Esophagus (tissue), 2 donors: ENCODE data around the gene PTTG1IP. TPM values are rescaled to one million over a fixed set of nuclear protein-coding genes. Genes with fewer than 3 reads are reported as not detected.
"Not testable (repeated sequence)": the region's sequence is repeated elsewhere in the genome, so short reads cannot be mapped to it uniquely, and the experiment has no call there.

Experiments
- H3K27ac ChIP-seq, 2 donors: one replicate each; pipeline ENCODE4 v1.5.1; 2013; ENCODE audit warnings: low read depth in 2 of 2, mild to moderate bottlenecking in 2 of 2, inconsistent platforms in 1 of 2, low read length in 1 of 2, moderate library complexity in 1 of 2
- H3K27me3 ChIP-seq, 2 donors: one replicate each; pipeline ENCODE4 v1.6.1; 2013; ENCODE audit warnings: low read length in 2 of 2, control low read depth in 1 of 2, mild to moderate bottlenecking in 1 of 2; ENCODE audit not compliant: insufficient read depth in 2 of 2, control insufficient read depth in 1 of 2
- H3K36me3 ChIP-seq, 2 donors: one replicate each; pipeline ENCODE4 v1.6.1; 2013; ENCODE audit warnings: low read length in 1 of 2; ENCODE audit not compliant: control insufficient read depth in 2 of 2, insufficient read depth in 2 of 2
- H3K4me1 ChIP-seq, 2 donors: one replicate each; pipeline ENCODE4 v1.6.1; 2013; ENCODE audit warnings: low read length in 1 of 2; ENCODE audit not compliant: control insufficient read depth in 2 of 2, insufficient read depth in 2 of 2
- H3K4me3 ChIP-seq, 2 donors: one replicate each; pipeline ENCODE4 v1.5.1; 2013; ENCODE audit warnings: low read length in 2 of 2, mild to moderate bottlenecking in 2 of 2, low read depth in 1 of 2, moderate library complexity in 1 of 2
- H3K9me3 ChIP-seq, 2 donors: one replicate each; pipeline ENCODE4 v1.6.1; 2013; ENCODE audit warnings: mild to moderate bottlenecking in 2 of 2, low read depth in 1 of 2, low read length in 1 of 2, moderate library complexity in 1 of 2; ENCODE audit not compliant: control insufficient read depth in 2 of 2, insufficient read depth in 1 of 2
- WGBS, 2 donors: extraction: QIAGEN DNeasy Blood & Tissue Kit; methylation state at CpG; one replicate each; pipeline ENCODE4 v1.1.7; 2013; 5-methylcytosine and 5-hydroxymethylcytosine counted together
- polyA plus RNA-seq, 2 donors: library from polyadenylated mRNA; stranded (reverse); fragments of 200-250 nt; gene quantifications; one replicate each; pipeline ENCODE4 v1.2.3, GENCODE V29; 2013
- donor health status: healthy with polysubstance abuse.
- donor health status: Bipolar disorder and iron deficiency.

The PTTG1IP gene
- polyA plus RNA-seq, 2 donors, result 45.8 to 47.4 TPM

DNA sequence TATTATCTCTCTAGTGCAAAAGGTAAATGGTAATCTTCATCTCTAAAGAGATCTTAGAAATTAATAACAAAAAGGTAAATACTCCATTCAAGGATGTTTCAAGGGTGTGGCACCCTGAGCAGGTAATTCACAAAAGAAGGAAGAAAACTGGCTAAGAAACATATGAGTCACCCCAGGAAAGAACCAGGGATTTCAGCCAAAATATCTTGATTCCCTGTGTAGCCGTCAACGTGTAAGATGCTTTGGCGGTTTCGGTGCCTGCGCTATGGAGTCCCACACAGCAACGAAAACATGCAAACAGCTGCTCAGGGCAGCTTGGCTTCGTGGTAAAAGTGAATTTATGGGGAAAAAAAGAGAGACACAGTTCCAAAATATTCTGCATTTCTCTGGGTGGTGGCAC is 43.5 kb upstream of the PTTG1IP start:
- no peaks in the 10 kb centered on the region for H3K9me3 ChIP-seq
- no peaks in the 10 kb centered on the region for H3K27me3 ChIP-seq
- peaks cover under 1 to 8% of the 10 kb centered on the region in 2 donors for H3K4me1 ChIP-seq
- H3K27ac ChIP-seq, result no peak overlapping the region
- WGBS, 2 donors, result 38 to 42% methylated on average over 7 of the region's 7 CpGs
- no peaks in the 10 kb centered on the region for H3K36me3 ChIP-seq
- H3K4me3 ChIP-seq, result no peak overlapping the region

DNA sequence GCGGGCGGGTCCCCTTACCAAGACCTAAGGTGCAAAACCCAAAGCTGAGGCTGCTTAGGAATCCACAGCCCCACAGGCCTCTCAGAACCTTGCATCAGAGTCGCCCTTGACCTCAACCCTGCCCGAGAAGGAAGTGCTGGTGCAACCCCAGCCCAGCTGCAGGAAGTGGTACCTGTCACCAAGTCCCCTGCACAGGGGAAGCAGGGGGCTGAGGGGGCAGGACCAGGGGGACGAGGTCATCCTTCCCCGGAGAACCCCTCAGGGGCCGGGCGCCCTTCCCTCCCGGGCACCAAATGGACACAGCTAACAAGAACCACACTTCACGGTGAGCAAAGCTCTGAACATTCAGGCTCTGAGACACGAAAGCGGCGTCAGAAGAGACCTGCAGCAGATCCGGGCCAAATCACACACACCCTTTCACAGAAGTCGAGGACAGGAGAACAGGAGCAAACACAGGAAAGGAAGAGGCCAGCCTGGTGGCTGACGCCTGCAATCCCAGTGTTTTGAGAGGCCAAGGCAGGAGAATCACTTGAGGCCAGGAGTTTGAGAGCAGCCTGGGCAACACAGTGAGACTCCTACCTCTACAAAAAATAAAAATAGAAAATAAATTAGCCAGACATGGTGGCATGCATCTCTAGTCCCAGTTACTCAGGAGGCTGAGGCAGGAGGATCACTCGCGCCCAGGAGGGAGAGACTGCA is 40.8 kb upstream of the PTTG1IP start:
- no peak overlapping the region for H3K4me3 ChIP-seq
- H3K36me3 ChIP-seq, result no peaks in the 10 kb centered on the region
- H3K4me1 ChIP-seq, result peaks cover 6 to 22% of the 10 kb centered on the region in 2 donors
- WGBS, 2 donors, result 75 to 83% methylated on average over 18 of the region's 18 CpGs
- no peaks in the 10 kb centered on the region for H3K9me3 ChIP-seq
- no peaks in the 10 kb centered on the region for H3K27me3 ChIP-seq
- no peak overlapping the region for H3K27ac ChIP-seq

DNA sequence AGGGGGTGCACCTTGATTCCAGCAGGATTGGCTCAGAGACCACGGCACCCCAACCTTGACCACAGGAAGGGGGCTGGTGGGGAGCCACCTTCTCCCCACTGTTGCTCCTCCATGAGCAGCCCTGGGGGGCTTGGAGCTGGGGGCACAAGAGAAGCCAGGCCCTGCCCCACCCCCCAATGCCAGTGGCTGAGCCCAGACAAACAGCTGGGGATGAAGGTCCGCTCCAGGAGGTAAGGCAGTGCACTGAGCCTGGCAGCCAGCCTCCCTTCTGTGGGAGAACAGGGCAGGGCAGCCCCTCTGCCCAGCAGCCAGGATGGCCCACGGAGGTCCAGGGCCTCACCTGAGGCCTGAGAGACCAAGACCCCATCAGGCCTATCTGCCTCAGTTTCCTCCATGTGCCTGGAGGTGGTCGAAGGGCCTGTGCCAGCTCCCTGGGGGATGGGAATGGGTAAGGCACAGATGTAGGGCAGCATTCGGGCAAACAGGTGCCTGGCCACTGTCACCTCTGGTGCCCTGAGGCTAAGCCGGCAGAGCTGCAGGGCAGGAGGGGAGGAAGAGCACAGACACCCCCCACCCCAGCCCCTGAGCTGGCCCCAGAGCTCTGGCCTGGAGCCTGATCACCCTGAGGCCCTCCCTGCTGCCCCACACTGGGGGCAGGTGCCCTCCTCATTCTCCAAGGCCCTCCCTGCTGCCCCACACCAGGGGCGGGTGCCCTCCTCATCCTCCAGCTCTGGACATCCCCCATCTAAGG is 40.1 kb upstream of the PTTG1IP start:
- no peaks in the 10 kb centered on the region for H3K36me3 ChIP-seq
- H3K9me3 ChIP-seq, result peaks cover 0 to 2% of the 10 kb centered on the region in 2 donors
- WGBS, 2 donors, result 63 to 77% methylated on average over 7 of the region's 7 CpGs
- H3K4me1 ChIP-seq, result peaks cover 6 to 22% of the 10 kb centered on the region in 2 donors
- no peaks in the 10 kb centered on the region for H3K27me3 ChIP-seq
- no peak overlapping the region for H3K4me3 ChIP-seq
- peak overlapping the region in 1 of 2 donors; percentile 29 for H3K27ac ChIP-seq

DNA sequence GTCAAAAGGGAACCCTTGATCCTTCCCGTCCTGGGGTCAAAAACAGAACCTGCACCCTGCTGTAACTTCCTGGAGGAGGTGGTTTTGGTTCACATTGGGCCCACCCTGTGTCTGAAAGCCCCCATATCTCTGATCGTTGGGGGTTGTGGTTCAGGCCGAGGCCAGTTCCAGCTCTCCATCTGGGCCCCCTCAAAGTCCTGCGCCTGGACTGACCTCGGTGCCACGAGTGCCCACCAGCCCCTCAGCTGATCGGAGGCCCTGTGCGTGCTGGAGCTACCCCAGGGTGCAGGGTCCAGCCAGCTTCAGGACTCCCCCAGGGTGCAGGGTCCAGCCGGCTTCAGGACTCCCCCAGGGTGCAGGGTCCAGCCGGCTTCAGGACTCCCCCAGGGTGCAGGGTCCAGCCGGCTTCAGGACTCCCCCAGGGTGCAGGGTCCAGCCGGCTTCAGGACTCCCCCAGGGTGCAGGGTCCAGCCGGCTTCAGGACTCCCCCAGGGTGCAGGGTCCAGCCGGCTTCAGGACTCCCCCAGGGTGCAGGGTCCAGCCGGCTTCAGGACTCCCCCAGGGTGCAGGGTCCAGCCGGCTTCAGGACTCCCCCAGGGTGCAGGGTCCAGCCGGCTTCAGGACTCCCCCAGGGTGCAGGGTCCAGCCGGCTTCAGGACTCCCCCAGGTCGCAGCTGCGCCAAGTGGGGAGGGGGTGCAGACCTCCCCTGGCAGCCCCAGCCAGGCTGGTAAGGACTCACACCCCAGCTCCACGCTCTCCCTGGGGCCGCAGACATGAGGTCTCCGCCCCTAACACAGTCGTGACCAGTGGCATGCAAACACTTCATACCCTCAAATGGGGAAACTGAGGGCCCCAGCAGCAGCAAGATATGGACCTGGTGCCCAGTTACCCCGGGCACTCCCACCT is 39.3 kb upstream of the PTTG1IP start:
- not testable (repeated sequence) for H3K9me3 ChIP-seq, H3K36me3 ChIP-seq, H3K27me3 ChIP-seq, H3K4me3 ChIP-seq
- H3K27ac ChIP-seq, result peak overlapping the region in 1 of 2 donors; percentile 14
- WGBS, 2 donors, result 69 to 79% methylated on average over 17 to 19 of the region's 25 CpGs
- H3K4me1 ChIP-seq, result peaks cover 6 to 22% of the 10 kb centered on the region in 2 donors

DNA sequence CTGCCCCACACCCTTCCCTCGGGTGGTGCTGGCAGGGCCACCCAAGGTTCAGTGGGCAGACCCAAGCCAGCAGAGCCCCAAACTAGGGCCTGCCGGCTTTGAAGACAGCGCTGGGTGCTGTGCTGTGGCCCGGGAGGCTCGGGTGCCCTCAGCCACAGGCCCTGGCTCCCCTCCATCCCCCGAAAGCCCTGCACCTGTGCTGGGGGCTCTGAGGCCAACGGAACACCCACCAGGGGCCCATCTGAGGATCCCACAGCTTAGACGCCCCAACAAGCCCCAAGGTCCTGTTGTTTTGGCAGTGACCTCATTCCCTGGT is 38.6 kb upstream of the PTTG1IP start:
- WGBS, 2 donors, result 35 to 56% methylated on average over 7 to 8 of the region's 8 CpGs
- peaks cover 0 to 2% of the 10 kb centered on the region in 2 donors for H3K9me3 ChIP-seq
- H3K36me3 ChIP-seq, result no peaks in the 10 kb centered on the region
- no peak overlapping the region for H3K4me3 ChIP-seq
- H3K27ac ChIP-seq, result peak overlapping the region; percentile 37 to 43
- no peaks in the 10 kb centered on the region for H3K27me3 ChIP-seq
- H3K4me1 ChIP-seq, result peaks cover 6 to 21% of the 10 kb centered on the region in 2 donors

DNA sequence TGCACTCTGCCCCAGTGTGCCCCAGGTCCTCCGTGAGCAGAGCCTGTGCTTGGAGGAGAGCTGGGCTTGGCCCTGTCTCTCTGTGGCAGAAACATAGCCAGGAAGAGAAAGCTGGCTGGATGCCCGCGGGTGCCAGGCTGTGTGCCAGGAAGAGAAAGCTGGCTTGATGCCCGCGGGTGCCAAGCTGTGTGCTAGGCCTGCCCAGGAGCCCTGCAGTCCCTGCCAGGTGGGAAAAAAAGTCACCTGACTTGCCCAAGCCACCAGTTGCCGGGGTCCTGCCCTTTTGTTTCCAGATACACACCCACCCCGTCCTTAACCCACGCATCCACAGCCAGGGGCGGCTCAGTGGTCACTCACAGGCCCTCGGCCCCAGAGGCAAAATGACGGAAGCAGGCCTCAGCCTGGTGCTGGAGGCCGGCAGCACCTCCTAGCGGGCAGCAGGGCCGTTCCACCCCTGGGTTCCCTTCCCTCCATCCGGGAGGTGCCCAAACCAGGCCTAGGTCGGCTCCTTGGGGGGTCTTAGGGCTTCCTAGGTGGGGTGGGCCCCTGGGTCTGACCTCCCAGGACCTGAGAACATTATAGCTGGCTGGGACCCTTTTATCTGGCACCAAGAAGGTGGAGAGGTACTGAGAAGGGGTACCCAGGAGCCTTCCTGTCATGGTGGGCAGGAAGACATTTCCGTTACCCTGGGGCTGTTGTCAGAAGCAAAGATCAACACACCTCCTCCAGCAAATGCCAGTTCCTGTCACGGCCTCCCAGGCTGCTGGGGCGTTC is 38.1 kb upstream of the PTTG1IP start:
- Histone ChIP-seq H3K36me3 (no peaks in the 10 kb centered on the region), H3K27me3 (no peaks in the 10 kb centered on the region), H3K4me3 (peak overlapping the region in 1 of 2 donors; percentile 5), H3K9me3 (peaks cover 0 to 2% of the 10 kb centered on the region in 2 donors), H3K4me1 (peaks cover 6 to 21% of the 10 kb centered on the region in 2 donors), H3K27ac (peak overlapping the region; percentile 37 to 43)
- 25 to 26% methylated on average over 19 of the region's 19 CpGs for WGBS, 2 donors

DNA sequence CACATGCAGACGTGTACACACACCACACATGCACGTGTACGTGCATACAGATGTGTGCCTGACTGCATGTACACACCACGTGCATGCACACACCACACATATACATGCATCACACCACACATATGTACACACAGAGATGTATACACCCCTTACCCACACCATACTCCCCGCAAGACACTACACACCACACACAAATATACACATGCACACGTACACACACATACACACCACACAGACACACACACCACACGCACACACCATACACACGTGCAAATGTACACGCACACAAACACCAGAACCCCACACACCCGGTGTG is 37.5 kb upstream of the PTTG1IP start:
- Histone ChIP-seq H3K36me3 (no peaks in the 10 kb centered on the region), H3K27me3 (no peaks in the 10 kb centered on the region), H3K27ac (no peak overlapping the region), H3K4me3 (no peak overlapping the region), H3K9me3 (peaks cover 0 to 2% of the 10 kb centered on the region in 2 donors), H3K4me1 (peaks cover 6 to 21% of the 10 kb centered on the region in 2 donors)
- 51 to 55% methylated on average over 10 of the region's 10 CpGs for WGBS, 2 donors

DNA sequence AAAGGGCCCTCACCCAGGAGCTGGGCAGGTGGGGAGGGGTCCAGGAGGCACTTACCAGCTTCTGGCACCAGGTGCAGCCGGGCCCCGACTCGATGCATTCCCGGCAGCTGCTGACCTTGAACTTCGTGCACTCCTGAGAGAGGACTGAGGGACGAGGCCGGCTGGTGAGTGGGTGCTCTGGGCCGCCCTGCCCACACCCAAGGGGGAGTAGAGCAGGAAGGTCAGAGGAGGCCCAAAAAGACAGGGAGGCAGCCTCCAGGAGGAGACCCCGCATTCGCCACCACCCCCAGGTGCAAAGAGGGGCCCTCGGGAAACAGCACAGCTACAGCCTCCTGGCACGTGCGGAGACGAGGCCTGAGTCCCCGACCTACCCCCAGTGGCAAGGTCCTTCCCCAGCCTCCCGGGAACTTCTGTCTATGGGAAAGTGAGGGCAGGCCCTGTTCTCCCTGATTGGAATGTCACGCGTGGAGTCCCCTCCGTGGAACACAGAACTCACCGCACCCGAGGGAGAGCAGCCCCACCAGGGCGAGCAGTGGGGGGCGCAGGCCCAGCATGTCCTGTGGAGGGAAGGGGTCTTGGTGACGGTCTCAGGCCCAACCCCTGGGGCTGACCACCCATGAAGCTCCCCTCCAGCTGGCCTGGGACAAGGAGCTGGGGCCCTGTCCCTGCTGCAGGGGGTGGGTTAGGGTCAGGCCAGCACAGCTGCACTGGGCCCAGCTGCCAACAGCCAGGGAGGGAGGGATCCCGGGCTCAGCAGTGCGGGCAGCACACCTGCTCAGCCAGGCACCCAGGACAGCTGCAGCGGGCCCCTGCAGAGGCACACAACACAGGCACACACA is 37.0 kb upstream of the PTTG1IP start:
- H3K4me3 ChIP-seq, result no peak overlapping the region
- WGBS, 2 donors, result 79 to 85% methylated on average over 27 of the region's 27 CpGs
- H3K9me3 ChIP-seq, result peaks cover 0 to 2% of the 10 kb centered on the region in 2 donors
- H3K4me1 ChIP-seq, result peaks cover 6 to 21% of the 10 kb centered on the region in 2 donors
- no peaks in the 10 kb centered on the region for H3K27me3 ChIP-seq
- H3K36me3 ChIP-seq, result no peaks in the 10 kb centered on the region
- H3K27ac ChIP-seq, result no peak overlapping the region
